Measurements from ENCODE around the gene ZMIZ1.
A peak's percentile ranks its signal among the peaks of the same experiment; 100 is the strongest.

The ZMIZ1 gene

DNA sequence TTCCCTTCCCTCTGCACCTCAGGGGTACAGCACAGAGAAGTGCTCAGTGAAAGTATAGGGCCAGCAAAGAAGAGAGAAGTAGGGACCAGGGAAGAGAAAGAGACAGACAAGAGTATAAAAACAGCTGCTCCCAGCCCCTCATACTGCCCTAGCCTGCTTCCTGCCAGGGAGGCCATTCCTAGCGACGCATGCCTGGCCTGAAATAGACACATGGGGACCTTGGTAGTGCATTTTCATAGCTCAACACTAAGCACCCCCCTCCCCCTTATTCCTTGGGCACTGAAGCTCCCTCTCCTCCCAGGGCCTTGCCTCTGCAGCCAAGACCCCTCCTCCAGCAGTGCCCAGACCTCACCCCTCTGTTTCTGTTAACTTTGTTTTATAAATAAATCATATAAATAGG, 64.7 kb downstream of the ZMIZ1 start:
- TF ChIP-seq, protein P1, sequence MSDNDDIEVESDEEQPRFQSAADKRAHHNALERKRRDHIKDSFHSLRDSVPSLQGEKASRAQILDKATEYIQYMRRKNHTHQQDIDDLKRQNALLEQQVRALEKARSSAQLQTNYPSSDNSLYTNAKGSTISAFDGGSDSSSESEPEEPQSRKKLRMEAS (IDR thresholded peaks at IDR 0.05; ENCODE audit: low read depth, low read length): 0 out of 2 replicates have a peak, but pooled peaks have one; percentile 24
- no peak for TF ChIP-seq POLR2A (IDR thresholded peaks at IDR 0.05; ENCODE audit: extremely low read depth, insufficient read length)
- no peak overlapping the region for H3K4me3 ChIP-seq (ENCODE audit: low read depth, low read length)
- peak; percentile 53 for DNase-seq (ENCODE audit: low read depth)

DNA sequence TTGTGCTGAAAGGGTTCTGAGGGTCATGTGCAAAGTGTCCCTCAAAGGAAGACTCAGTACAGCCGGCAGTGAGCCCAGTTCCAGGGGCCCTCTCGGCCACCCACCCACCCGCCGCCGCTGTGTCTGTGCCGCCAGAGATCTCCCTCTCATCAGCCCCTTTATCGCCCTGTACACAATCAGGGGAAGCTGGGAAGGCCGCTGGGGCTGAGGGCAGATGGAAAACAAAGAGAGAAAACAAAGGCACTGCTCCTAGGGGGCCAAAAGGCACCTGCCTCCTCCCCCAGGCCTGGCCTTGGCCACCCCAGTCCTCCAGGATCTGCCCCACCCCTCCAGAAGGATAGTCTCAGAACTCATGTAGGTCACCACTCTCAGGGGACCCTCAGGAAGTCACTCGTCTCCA, 67.0 kb downstream of the ZMIZ1 start:
- no peak overlapping the region for H3K4me3 ChIP-seq (ENCODE audit: low read depth, low read length)
- no peak for DNase-seq (ENCODE audit: low read depth)
- TF ChIP-seq POLR2A (IDR thresholded peaks at IDR 0.05; ENCODE audit: extremely low read depth, insufficient read length) (no peak), MYC (IDR thresholded peaks at IDR 0.05; ENCODE audit: low read depth, low read length) (no peak)
- TF ChIP-seq, protein P1 (IDR thresholded peaks at IDR 0.05; ENCODE audit: low read depth, low read length): no peak

DNA sequence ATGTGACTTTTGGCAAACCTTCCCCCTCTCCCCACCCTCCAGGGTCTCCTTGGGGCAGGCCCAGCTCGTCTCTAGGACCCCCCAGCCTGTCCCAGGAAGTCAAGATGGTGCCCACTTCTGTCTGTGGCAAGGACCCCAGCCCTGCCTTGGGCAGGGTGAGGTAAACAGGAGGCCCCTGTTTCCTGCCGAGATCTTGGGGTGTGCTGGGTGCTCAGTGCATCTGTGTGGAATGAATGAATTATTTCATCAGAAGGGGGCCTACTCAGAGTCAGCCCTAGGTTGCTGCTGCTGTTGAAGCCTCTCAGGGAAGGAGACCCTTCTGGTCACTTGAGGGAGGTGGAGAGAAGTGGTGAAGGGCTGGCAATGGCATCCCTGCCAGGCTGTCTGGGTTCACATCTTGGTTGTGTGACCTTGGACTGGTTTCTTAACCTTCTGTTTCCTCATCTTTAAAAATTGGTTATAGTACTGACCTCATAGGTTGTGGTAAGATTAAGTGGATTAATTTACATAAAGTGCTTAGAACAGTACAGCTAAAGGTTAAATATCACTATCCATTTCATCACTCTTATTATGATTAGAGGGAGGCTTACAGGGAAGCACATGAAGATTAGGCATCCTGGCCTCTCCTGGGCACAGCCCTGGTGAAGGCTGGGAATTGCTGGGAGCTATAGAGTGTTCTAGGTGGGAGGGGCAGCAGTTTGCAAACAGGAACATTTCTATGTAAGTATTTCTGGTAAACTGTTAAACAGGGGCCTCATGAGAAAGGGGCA, 67.7 kb downstream of the ZMIZ1 start:
- TF ChIP-seq, protein P2, sequence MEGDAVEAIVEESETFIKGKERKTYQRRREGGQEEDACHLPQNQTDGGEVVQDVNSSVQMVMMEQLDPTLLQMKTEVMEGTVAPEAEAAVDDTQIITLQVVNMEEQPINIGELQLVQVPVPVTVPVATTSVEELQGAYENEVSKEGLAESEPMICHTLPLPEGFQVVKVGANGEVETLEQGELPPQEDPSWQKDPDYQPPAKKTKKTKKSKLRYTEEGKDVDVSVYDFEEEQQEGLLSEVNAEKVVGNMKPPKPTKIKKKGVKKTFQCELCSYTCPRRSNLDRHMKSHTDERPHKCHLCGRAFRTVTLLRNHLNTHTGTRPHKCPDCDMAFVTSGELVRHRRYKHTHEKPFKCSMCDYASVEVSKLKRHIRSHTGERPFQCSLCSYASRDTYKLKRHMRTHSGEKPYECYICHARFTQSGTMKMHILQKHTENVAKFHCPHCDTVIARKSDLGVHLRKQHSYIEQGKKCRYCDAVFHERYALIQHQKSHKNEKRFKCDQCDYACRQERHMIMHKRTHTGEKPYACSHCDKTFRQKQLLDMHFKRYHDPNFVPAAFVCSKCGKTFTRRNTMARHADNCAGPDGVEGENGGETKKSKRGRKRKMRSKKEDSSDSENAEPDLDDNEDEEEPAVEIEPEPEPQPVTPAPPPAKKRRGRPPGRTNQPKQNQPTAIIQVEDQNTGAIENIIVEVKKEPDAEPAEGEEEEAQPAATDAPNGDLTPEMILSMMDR (IDR thresholded peaks at IDR 0.05; ENCODE audit: low read depth, low read length): no peak
- no peak overlapping the region for H3K4me3 ChIP-seq (ENCODE audit: low read depth, low read length)
- peak; percentile 49 for DNase-seq (ENCODE audit: low read depth)

DNA sequence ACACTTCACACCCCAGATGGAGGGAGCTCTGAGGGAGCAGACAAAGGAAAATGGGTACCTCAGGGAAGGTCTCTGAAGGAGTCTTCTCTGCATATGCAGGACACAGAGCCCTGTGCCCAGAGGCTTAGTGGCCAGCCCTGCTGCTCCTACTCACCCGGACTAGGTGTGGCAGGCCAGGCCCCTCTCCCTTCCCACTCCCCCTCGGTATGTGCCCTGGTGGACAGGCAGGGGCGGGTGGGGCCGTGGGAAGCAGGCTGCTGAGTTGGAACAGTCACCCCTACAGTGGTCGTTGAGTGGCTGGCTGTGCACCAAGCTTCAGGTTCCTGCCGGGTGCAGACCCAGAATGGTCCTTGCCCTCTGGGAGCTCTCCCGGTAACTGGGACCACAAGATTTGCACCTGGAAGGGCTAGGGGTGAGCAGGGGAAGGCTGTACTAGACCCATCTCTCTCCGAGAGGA, 68.6 kb downstream of the ZMIZ1 start:
- TF ChIP-seq POLR2A (IDR thresholded peaks at IDR 0.05; ENCODE audit: extremely low read depth, insufficient read length): no peak
- TF ChIP-seq, protein P1 (IDR thresholded peaks at IDR 0.05; ENCODE audit: low read depth, low read length): no peak
- TF ChIP-seq, protein P2 (IDR thresholded peaks at IDR 0.05; ENCODE audit: low read depth, low read length): no peak
- no peak; the same call in 1 of the 2 replicates for TF ChIP-seq MYC (IDR thresholded peaks at IDR 0.05; ENCODE audit: low read depth, low read length)
- no peak for DNase-seq (ENCODE audit: low read depth)
- H3K4me3 ChIP-seq (ENCODE audit: low read depth, low read length): peak overlapping the region; percentile 54

DNA sequence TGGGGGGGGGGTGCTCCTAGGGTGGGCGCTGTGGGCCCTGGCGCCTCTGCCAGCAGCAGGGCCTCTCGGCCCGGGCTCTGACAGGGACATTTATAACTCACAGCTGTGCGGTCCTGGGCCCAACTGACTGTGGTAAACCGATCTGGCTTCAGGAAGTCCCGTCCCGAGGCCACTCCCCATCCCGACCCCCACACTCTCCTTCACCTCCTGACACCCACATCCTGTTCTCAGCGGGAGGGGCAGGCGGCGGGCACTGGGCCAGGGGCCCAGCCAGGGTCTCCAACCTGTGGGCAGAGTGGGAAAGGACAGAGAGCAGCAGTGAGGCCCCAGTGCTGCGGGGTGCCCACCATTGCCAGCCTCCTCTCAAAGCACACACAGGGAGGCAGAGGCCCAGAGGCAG, 69.1 kb downstream of the ZMIZ1 start:
- peak overlapping the region; percentile 54 for H3K4me3 ChIP-seq (ENCODE audit: low read depth, low read length)
- peak; percentile 51 for TF ChIP-seq POLR2A (IDR thresholded peaks at IDR 0.05; ENCODE audit: extremely low read depth, insufficient read length)
- TF ChIP-seq, protein P1 (IDR thresholded peaks at IDR 0.05; ENCODE audit: low read depth, low read length): no peak; the same call in 1 of the 2 replicates
- peak; percentile 98 for DNase-seq (ENCODE audit: low read depth)

DNA sequence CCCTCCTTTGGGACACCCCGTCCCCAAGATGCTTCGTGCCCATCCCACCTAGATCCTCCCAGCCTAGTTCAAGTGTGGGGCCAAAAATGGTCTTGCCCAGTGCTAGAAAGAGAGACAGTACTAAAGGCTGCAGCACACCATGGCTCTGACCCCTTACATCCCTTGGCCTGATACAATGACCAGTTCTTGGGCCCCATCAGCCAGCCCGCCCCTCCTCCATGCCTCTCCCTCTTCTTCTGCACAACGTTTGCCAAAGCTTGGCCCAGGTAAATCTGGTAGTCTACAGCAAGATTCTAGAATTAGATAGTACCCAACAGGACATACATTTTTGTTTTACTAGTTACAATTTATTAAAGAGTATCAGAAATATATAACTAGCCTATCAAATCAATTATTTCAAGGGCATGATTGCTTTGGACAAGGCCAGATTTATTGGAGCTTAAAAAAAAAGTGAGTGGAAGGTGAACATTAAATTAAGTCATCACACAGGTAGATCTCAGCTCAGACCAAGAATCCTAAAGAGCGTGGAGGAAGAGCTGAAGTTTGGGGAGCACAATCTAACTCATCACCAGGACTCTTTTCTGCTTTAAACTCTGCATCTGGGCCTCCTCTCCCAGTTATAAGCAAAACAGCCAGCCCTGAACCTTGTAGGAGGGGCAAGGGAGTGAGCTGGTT, 69.8 kb downstream of the ZMIZ1 start:
- TF ChIP-seq POLR2A (IDR thresholded peaks at IDR 0.05; ENCODE audit: extremely low read depth, insufficient read length): no peak
- TF ChIP-seq, protein P2 (IDR thresholded peaks at IDR 0.05; ENCODE audit: low read depth, low read length): no peak
- H3K4me3 ChIP-seq (ENCODE audit: low read depth, low read length): no peak overlapping the region
- no peak for DNase-seq (ENCODE audit: low read depth)

DNA sequence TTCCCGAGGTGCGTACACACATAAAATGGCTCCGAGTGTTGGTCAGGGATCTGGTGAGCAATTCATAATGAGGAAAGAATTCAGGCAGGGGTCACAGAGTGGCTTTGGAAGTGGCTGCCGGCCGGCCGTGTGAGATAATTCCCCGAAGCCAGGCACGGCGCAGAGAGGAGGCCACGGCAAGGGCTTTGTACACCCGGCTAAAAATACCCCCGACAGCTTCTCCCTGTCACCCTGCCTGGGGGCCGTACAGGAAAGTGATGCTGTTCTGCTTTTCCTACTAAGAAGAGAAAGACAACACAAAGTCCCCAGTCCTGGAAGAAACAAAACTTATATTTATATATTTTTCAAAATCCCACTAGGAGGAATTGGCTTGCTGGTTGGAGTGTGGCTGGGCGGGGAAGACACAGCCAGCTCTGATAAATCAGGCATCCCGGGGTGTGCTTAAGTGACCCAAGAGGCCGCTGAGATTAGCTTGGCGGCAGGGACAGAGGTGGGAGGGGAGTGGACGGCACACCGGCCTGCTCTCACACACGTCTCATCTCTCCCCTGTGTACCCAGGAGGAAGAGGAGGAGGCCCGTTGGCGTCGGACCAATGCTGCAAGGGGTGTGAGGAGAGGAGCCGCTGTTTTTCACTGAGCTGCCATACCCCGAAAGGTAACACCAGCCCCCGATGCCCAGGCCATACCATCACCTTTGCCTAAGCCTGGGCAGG, 70.5 kb downstream of the ZMIZ1 start:
- no peak for TF ChIP-seq POLR2A (IDR thresholded peaks at IDR 0.05; ENCODE audit: extremely low read depth, insufficient read length)
- TF ChIP-seq, protein P2 (IDR thresholded peaks at IDR 0.05; ENCODE audit: low read depth, low read length): no peak
- TF ChIP-seq, protein P1 (IDR thresholded peaks at IDR 0.05; ENCODE audit: low read depth, low read length): no peak
- TF ChIP-seq MYC (IDR thresholded peaks at IDR 0.05; ENCODE audit: low read depth, low read length): no peak
- no peak for DNase-seq (ENCODE audit: low read depth)
- H3K4me3 ChIP-seq (ENCODE audit: low read depth, low read length): no peak overlapping the region

Data from NB4 (cell line).